Measurements from ENCODE around the gene COBL.

COBL gene

GRCh38 chr7:50977421-50977820, 339.2 kb downstream of the COBL start:
- Histone ChIP-seq H3K27me3 (ENCODE audit: insufficient read depth, poor library complexity, severe bottlenecking) (no peaks in the 10 kb centered on the region), H3K4me3 (ENCODE audit: severe bottlenecking) (no peak overlapping the region), H3K9me3 (ENCODE audit: severe bottlenecking) (no peaks in the 10 kb centered on the region), H3K27ac (ENCODE audit: poor library complexity, severe bottlenecking) (no peak overlapping the region), H3K36me3 (ENCODE audit: low read depth) (no peaks in the 10 kb centered on the region), H3K4me1 (ENCODE audit: insufficient read depth, poor library complexity, severe bottlenecking) (no peaks in the 10 kb centered on the region)
- no peak for TF ChIP-seq CTCF (IDR thresholded peaks at IDR 0.05; ENCODE audit: poor library complexity, severe bottlenecking)
- DNase-seq (ENCODE audit: low spot score) = no peak
- ATAC-seq (ENCODE audit: low read depth) = no peak

- no peaks in the 10 kb centered on the region for H3K27me3 ChIP-seq (ENCODE audit: insufficient read depth, poor library complexity, severe bottlenecking)
- DNase-seq (ENCODE audit: low spot score) = no peak
These were observed 340.5 kb downstream of the COBL start for GRCh38 chr7:50976064-50976463.

GRCh38 chr7:50974240-50974639, 342.4 kb downstream of the COBL start:
- Histone ChIP-seq H3K4me1 (ENCODE audit: insufficient read depth, poor library complexity, severe bottlenecking) (no peaks in the 10 kb centered on the region), H3K9me3 (ENCODE audit: severe bottlenecking) (no peaks in the 10 kb centered on the region), H3K27ac (ENCODE audit: poor library complexity, severe bottlenecking) (no peak overlapping the region), H3K27me3 (ENCODE audit: insufficient read depth, poor library complexity, severe bottlenecking) (no peaks in the 10 kb centered on the region), H3K4me3 (ENCODE audit: severe bottlenecking) (no peak overlapping the region), H3K36me3 (ENCODE audit: low read depth) (no peaks in the 10 kb centered on the region)
- no peak for DNase-seq (ENCODE audit: low spot score)
- no peak for ATAC-seq (ENCODE audit: low read depth)
- TF ChIP-seq CTCF (IDR thresholded peaks at IDR 0.05; ENCODE audit: poor library complexity, severe bottlenecking) = no peak

More at GRCh38 chr7:50976064-50976463, 340.5 kb downstream of the COBL start:
- ATAC-seq (ENCODE audit: low read depth) = no peak
- Histone ChIP-seq H3K4me3 (ENCODE audit: severe bottlenecking) (no peak overlapping the region), H3K4me1 (ENCODE audit: insufficient read depth, poor library complexity, severe bottlenecking) (no peaks in the 10 kb centered on the region), H3K9me3 (ENCODE audit: severe bottlenecking) (no peaks in the 10 kb centered on the region), H3K27ac (ENCODE audit: poor library complexity, severe bottlenecking) (no peak overlapping the region), H3K36me3 (ENCODE audit: low read depth) (no peaks in the 10 kb centered on the region)
- TF ChIP-seq CTCF (IDR thresholded peaks at IDR 0.05; ENCODE audit: poor library complexity, severe bottlenecking) = no peak

- ATAC-seq (ENCODE audit: low read depth) (no peak), DNase-seq (ENCODE audit: low spot score) (no peak)
- H3K4me3 ChIP-seq (ENCODE audit: severe bottlenecking) = no peak overlapping the region
- no peaks in the 10 kb centered on the region for H3K4me1 ChIP-seq (ENCODE audit: insufficient read depth, poor library complexity, severe bottlenecking)
- H3K27me3 ChIP-seq (ENCODE audit: insufficient read depth, poor library complexity, severe bottlenecking) = no peaks in the 10 kb centered on the region
- no peak for TF ChIP-seq CTCF (IDR thresholded peaks at IDR 0.05; ENCODE audit: poor library complexity, severe bottlenecking)
- H3K9me3 ChIP-seq (ENCODE audit: severe bottlenecking) = no peaks in the 10 kb centered on the region
- H3K36me3 ChIP-seq (ENCODE audit: low read depth) = no peaks in the 10 kb centered on the region
- H3K27ac ChIP-seq (ENCODE audit: poor library complexity, severe bottlenecking) = no peak overlapping the region
These were observed 342.8 kb downstream of the COBL start for GRCh38 chr7:50973814-50974213.

- Histone ChIP-seq H3K27me3 (ENCODE audit: insufficient read depth, poor library complexity, severe bottlenecking) (no peaks in the 10 kb centered on the region), H3K4me3 (ENCODE audit: severe bottlenecking) (no peak overlapping the region), H3K9me3 (ENCODE audit: severe bottlenecking) (no peaks in the 10 kb centered on the region), H3K27ac (ENCODE audit: poor library complexity, severe bottlenecking) (no peak overlapping the region), H3K4me1 (ENCODE audit: insufficient read depth, poor library complexity, severe bottlenecking) (no peaks in the 10 kb centered on the region), H3K36me3 (ENCODE audit: low read depth) (no peaks in the 10 kb centered on the region)
- ATAC-seq (ENCODE audit: low read depth) (no peak), DNase-seq (ENCODE audit: low spot score) (no peak)
- TF ChIP-seq CTCF (IDR thresholded peaks at IDR 0.05; ENCODE audit: poor library complexity, severe bottlenecking) = no peak
These were observed 346.5 kb downstream of the COBL start for GRCh38 chr7:50970092-50970491.
